A549 (cell line): ENCODE data around the gene TBRG4. TPM values are rescaled to one million over a fixed set of nuclear protein-coding genes. Genes with fewer than 3 reads are reported as not detected.

Experiments used
- ATAC-seq, 2 experiments: fragments of 200-7000 bp in 1 of 2; fragments of >200 bp in 1 of 2; cut with Nextera tagmentation in 1 of 2; cut with Tn5 transposase in 1 of 2; 3 replicates each; pipeline versions ENCODE4 v1.8.0 to v1.9.1; 2018 to 2020; ENCODE audit warnings: mild to moderate bottlenecking in 1 of 2, moderate library complexity in 1 of 2
- CTCF ChIA-PET: fragments of 300-600 bp; sonication (Branson Sonifier 250); formaldehyde crosslinking; extraction: SDS; loops from one replicate; lab custom pipeline; 2021; ENCODE audit warnings: antibody characterized with exemption, inconsistent platforms; lab: Yijun Ruan, JAX
- POLR2A ChIA-PET: fragments of 350-600 bp; formaldehyde crosslinking; extraction: SDS; loops from one replicate; lab custom pipeline; 2021; ENCODE audit warnings: antibody characterized with exemption, inconsistent platforms; lab: Yijun Ruan, JAX
- DNase-seq, 2 experiments: peaks; one replicate each; pipeline versions ENCODE4 v3.0.0 to v3.0.0-alpha.2; 2011 to 2016; ENCODE audit warnings: low read depth in 1 of 2, low spot score in 1 of 2
- FAIRE-seq: peaks from 2 replicates; lab custom pipeline; 2011; peaks lifted over from hg19 to GRCh38; lab: Jason Lieb, UNC
- H3K27ac ChIP-seq, 2 experiments: fragments of >200 bp; sonication (Bioruptor Twin); formaldehyde crosslinking; 3 replicates each; pipeline ENCODE4 v1.5.1; 2016 to 2017
- H3K4me1 ChIP-seq: fragments of >200 bp; sonication (Bioruptor Twin); formaldehyde crosslinking; 3 replicates; pipeline ENCODE4 v1.6.1; 2016
- H3K4me2 ChIP-seq: fragments of >200 bp; sonication (Bioruptor Twin); formaldehyde crosslinking; 3 replicates; pipeline ENCODE4 v1.6.1; 2016
- H3K4me3 ChIP-seq: fragments of >200 bp; sonication (Bioruptor Twin); formaldehyde crosslinking; 3 replicates; pipeline ENCODE4 v1.5.1; 2016
- H3K9me3 ChIP-seq: fragments of >200 bp; sonication (Bioruptor Twin); formaldehyde crosslinking; 3 replicates; pipeline ENCODE4 v1.6.1; 2016
- CBX2 ChIP-seq: fragments of 200-600 bp; sonication (generic); IDR thresholded peaks from 2 replicates; pipeline ENCODE4 v1.6.1; 2016; ENCODE audit warnings: low read depth, mild to moderate bottlenecking, borderline replicate concordance
- CHD2 ChIP-seq: fragments of 150-350 bp; IDR thresholded peaks from 2 replicates; pipeline ENCODE4 v1.6.1; 2014; ENCODE audit warnings: low read length; ENCODE audit not compliant: partially characterized antibody
- CHD4 ChIP-seq: fragments of 200-600 bp; sonication (generic); IDR thresholded peaks from 2 replicates; pipeline ENCODE4 v1.6.1; 2016; ENCODE audit warnings: antibody characterized with exemption, mild to moderate bottlenecking, borderline replicate concordance
- CTCF ChIP-seq: fragments of >200 bp; sonication (Bioruptor Twin); formaldehyde crosslinking; IDR thresholded peaks from 3 replicates; pipeline ENCODE4 v1.5.1; 2016
- EP300 ChIP-seq, 2 experiments: fragments of >200 bp; sonication (Bioruptor Twin); formaldehyde crosslinking; IDR thresholded peaks; 2 replicates in 1 of 2; 3 replicates in 1 of 2; pipeline ENCODE4 v1.6.1; 2016 to 2017
- FOSB ChIP-seq: fragments of 250-450 bp; sonication (Bioruptor Pico); IDR thresholded peaks from 2 replicates; pipeline ENCODE4 v1.5.0; 2020; ENCODE audit warnings: mild to moderate bottlenecking, moderate library complexity
- FOXS1 ChIP-seq: fragments of 250-450 bp; sonication (Bioruptor Pico); IDR thresholded peaks from 2 replicates; pipeline ENCODE4 v1.5.0; 2020; ENCODE audit warnings: mild to moderate bottlenecking, moderate library complexity
- HEYL ChIP-seq: fragments of 250-450 bp; sonication (Bioruptor Pico); IDR thresholded peaks from 2 replicates; pipeline ENCODE4 v1.8.0; 2021; ENCODE audit warnings: mild to moderate bottlenecking, moderate library complexity
- HOXA7 ChIP-seq: fragments of 250-450 bp; sonication (Bioruptor Pico); IDR thresholded peaks from 2 replicates; pipeline ENCODE4 v1.5.0; 2020; ENCODE audit warnings: mild to moderate bottlenecking, moderate library complexity
- HOXB13 ChIP-seq: fragments of 250-450 bp; sonication (Bioruptor Pico); IDR thresholded peaks from 2 replicates; pipeline ENCODE4 v1.5.0; 2020; ENCODE audit warnings: low read depth, mild to moderate bottlenecking, moderate library complexity
- HOXB5 ChIP-seq: fragments of 250-450 bp; sonication (Bioruptor Pico); IDR thresholded peaks from 2 replicates; pipeline ENCODE4 v1.5.0; 2020; ENCODE audit warnings: mild to moderate bottlenecking, moderate library complexity
- JUN ChIP-seq, 2 experiments: fragments of >200 bp; sonication (Bioruptor Twin); formaldehyde crosslinking; IDR thresholded peaks; 2 replicates in 1 of 2; 3 replicates in 1 of 2; pipeline ENCODE4 v1.6.1; 2016 to 2017
- KDM5A ChIP-seq: fragments of 200-600 bp; sonication (generic); IDR thresholded peaks from 2 replicates; pipeline ENCODE4 v1.6.1; 2016; ENCODE audit warnings: antibody characterized with exemption, mild to moderate bottlenecking
- MAFK ChIP-seq: fragments of 450-650 bp; IDR thresholded peaks from 2 replicates; pipeline ENCODE4 v1.6.1; 2014; ENCODE audit not compliant: partially characterized antibody
- MYC ChIP-seq: IDR thresholded peaks from 2 replicates; pipeline ENCODE4 v1.6.1; 2012; ENCODE audit warnings: mild to moderate bottlenecking, inconsistent platforms, low read length, improper control_type of control experiment, borderline replicate concordance
- NFE2L2 ChIP-seq: fragments of 150-350 bp; conservative IDR thresholded peaks from 2 replicates; pipeline ENCODE4 v1.6.1; 2014; ENCODE audit warnings: low read length
- NR3C1 ChIP-seq: fragments of >200 bp; sonication (Bioruptor Twin); formaldehyde crosslinking; IDR thresholded peaks from 3 replicates; pipeline ENCODE4 v1.6.1; 2017
- POLR2A ChIP-seq: IDR thresholded peaks from 2 replicates; pipeline ENCODE4 v1.6.1; 2012; ENCODE audit warnings: mild to moderate bottlenecking, low read length
- RARB ChIP-seq: fragments of 250-450 bp; sonication (Bioruptor Pico); IDR thresholded peaks from 2 replicates; pipeline ENCODE4 v1.8.0; 2021; ENCODE audit warnings: mild to moderate bottlenecking, moderate library complexity
- RFX5 ChIP-seq: fragments of 450-650 bp; IDR thresholded peaks from 2 replicates; pipeline ENCODE4 v1.7.1; 2014; ENCODE audit warnings: antibody characterized with exemption, mild to moderate bottlenecking, moderate library complexity
- TFCP2L1 ChIP-seq: fragments of 250-450 bp; sonication (Bioruptor Pico); IDR thresholded peaks from 2 replicates; pipeline ENCODE4 v1.5.0; 2021; ENCODE audit warnings: mild to moderate bottlenecking
- TP53 ChIP-seq: fragments of 250-450 bp; sonication (Bioruptor Pico); IDR thresholded peaks from 2 replicates; pipeline ENCODE4 v1.5.0; 2021; ENCODE audit warnings: mild to moderate bottlenecking, moderate library complexity
- ZC3H11A ChIP-seq: fragments of 450-650 bp; IDR thresholded peaks from 2 replicates; pipeline ENCODE4 v1.6.1; 2014; ENCODE audit warnings: antibody characterized with exemption, mild to moderate bottlenecking
- ZNF302 ChIP-seq: fragments of 250-450 bp; sonication (Bioruptor Pico); IDR thresholded peaks from 2 replicates; pipeline ENCODE4 v1.9.0; 2021; ENCODE audit warnings: inconsistent platforms, mild to moderate bottlenecking, moderate library complexity
- ZSCAN20 ChIP-seq: fragments of 250-450 bp; sonication (Bioruptor Pico); IDR thresholded peaks from 2 replicates; pipeline ENCODE4 v1.8.0; 2022; ENCODE audit warnings: mild to moderate bottlenecking, moderate library complexity
- WGBS: methylation state at CpG from one replicate; pipeline ENCODE4 v1.1.6; 2017; ENCODE audit errors: missing lambda C conversion rate; 5-methylcytosine and 5-hydroxymethylcytosine counted together
- polyA plus RNA-seq, 4 experiments: library from polyadenylated mRNA; depleted of rRNA in 3 of 4; stranded (reverse); fragments of >200 nt; fragmentation: RNase III in 1 of 4; extraction: RNeasy Plus Mini Kit Qiagen cat#74134 plus additional on column Dnase treatment in 1 of 4; gene quantifications; 2 replicates in 3 of 4; 3 replicates in 1 of 4; pipeline ENCODE4 v1.2.3, GENCODE V29; 2011 to 2017
- TF ChIP-seq, protein P1 (sequence below): fragments of 200-600 bp; sonication (generic); IDR thresholded peaks from 2 replicates; pipeline ENCODE4 v1.6.1; 2016; ENCODE audit warnings: antibody characterized with exemption, mild to moderate bottlenecking, moderate library complexity
- TF ChIP-seq, protein P2 (sequence below): IDR thresholded peaks from 2 replicates; pipeline ENCODE4 v1.6.1; 2012

TBRG4 gene
- polyA plus RNA-seq, 2 of the 4 experiments (the other 2 are of a cell fraction): 88.8 to 100 TPM

DNA sequence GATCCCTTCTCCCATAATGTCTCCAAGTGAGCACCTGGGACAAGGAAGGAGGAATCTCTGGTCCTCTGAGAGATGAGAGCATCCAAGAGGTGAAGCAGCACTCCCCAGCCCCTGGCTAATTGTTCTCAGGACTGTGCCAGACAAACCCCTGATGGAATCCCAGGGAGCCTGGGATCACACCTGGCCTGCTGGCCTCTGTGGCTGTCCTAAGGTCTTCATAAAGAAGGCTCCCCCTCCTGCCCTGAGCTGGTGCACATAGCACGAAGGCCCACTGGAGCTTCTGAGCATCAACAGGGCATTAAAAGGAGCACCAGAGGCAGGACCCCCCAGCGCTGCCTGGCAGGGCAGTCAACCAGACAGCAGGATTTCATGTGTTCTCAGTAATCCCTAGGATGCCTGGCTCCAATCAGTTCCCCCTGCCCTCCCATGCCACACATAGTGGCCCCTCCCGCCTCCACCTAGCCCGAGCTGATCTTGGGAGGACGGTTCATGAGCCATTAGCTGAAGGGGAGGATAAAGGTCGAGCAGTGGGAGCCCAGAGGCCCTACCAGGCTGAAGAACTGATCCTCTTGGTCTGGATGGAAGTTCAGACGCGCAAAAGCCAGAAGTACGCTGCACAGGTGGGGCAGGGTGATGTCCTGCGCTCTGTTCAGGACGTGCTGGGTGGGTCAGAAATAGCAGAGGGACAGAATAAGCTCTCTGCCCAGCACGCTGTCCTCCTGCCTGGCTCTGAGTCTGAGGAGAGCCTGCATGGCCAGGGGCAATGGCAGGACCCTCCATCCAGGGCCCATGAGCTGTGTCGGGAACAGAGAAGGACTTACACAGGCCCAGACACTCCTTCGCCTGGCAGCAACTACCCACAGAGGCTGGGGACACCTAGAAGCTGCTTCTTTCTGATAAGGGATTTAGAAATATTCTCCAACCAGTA is 8.4 kb downstream of the TBRG4 start:
- ATAC-seq: no peak
- 89% methylated on average over 12 of the region's 14 CpGs for WGBS
- Histone ChIP-seq H3K9me3 (no peaks in the 10 kb centered on the region), H3K27ac (no peak overlapping the region), H3K4me2 (no peak overlapping the region), H3K4me3 (no peak overlapping the region), H3K4me1 (peaks cover 3% of the 10 kb centered on the region; the same call in 1 of the 3 replicates)
- CTCF ChIA-PET: interaction anchor here (0.9 to 2.5 kb wide), 3 partner anchors 33 to 246 kb away, joined by 3 to 8 read pairs (median 4); no protein-coding TSS in a partner anchor
- TF ChIP-seq CHD4: no peak
- no peak for TF ChIP-seq ZSCAN20
- TF ChIP-seq HOXB13 (CRISPR knock-in tag): no peak
- no peak for TF ChIP-seq HEYL (CRISPR knock-in tag)
- no peak for TF ChIP-seq HOXB5 (CRISPR knock-in tag)
- TF ChIP-seq NR3C1: no peak
- no peak for TF ChIP-seq RARB (CRISPR knock-in tag)
- TF ChIP-seq ZNF302 (CRISPR knock-in tag): no peak
- no peak for TF ChIP-seq TFCP2L1
- TF ChIP-seq JUN (IDR thresholded peaks at IDR 0.05): no peak
- TF ChIP-seq, protein P1, sequence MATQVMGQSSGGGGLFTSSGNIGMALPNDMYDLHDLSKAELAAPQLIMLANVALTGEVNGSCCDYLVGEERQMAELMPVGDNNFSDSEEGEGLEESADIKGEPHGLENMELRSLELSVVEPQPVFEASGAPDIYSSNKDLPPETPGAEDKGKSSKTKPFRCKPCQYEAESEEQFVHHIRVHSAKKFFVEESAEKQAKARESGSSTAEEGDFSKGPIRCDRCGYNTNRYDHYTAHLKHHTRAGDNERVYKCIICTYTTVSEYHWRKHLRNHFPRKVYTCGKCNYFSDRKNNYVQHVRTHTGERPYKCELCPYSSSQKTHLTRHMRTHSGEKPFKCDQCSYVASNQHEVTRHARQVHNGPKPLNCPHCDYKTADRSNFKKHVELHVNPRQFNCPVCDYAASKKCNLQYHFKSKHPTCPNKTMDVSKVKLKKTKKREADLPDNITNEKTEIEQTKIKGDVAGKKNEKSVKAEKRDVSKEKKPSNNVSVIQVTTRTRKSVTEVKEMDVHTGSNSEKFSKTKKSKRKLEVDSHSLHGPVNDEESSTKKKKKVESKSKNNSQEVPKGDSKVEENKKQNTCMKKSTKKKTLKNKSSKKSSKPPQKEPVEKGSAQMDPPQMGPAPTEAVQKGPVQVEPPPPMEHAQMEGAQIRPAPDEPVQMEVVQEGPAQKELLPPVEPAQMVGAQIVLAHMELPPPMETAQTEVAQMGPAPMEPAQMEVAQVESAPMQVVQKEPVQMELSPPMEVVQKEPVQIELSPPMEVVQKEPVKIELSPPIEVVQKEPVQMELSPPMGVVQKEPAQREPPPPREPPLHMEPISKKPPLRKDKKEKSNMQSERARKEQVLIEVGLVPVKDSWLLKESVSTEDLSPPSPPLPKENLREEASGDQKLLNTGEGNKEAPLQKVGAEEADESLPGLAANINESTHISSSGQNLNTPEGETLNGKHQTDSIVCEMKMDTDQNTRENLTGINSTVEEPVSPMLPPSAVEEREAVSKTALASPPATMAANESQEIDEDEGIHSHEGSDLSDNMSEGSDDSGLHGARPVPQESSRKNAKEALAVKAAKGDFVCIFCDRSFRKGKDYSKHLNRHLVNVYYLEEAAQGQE: no peak
- no peak for TF ChIP-seq CTCF
- no peak for TF ChIP-seq FOXS1 (CRISPR knock-in tag)
- TF ChIP-seq CHD2: no peak
- TF ChIP-seq ZC3H11A: no peak
- TF ChIP-seq, all 56 proteins: peak for 0
- POLR2A ChIA-PET: no interaction called here
- FAIRE-seq (no peak), DNase-seq (no peak)

DNA sequence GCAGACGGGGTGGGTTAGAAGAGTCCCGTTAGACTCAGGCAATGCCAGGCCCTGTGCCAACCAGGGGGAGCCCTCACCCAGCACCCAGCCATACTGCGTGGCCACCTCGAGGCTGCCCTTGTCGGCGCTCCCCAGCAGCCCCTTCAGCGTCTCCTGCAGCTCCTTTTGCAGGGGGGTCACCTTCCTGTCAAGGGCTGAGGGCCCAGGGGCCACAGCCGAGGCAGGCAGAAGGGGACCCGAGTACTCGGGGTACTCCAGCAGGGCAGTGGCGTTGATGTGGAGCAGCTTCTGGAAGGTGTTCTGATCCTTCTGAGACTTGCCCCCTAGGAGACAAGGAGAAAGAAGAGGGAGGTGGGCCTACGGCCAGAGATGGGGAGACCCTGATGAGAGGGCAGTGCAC is 9.7 kb downstream of the TBRG4 start:
- Histone ChIP-seq H3K27ac (no peak overlapping the region), H3K9me3 (no peaks in the 10 kb centered on the region), H3K4me1 (no peaks in the 10 kb centered on the region), H3K4me3 (no peak overlapping the region), H3K4me2 (no peak overlapping the region)
- DNase-seq (no peak), ATAC-seq (no peak), FAIRE-seq (no peak)
- ChIA-PET CTCF (interaction anchor here (0.7 to 2.5 kb wide), 3 partner anchors 20 to 550 kb away, joined by 3 to 8 read pairs (median 4); no protein-coding TSS in a partner anchor), POLR2A (no interaction called here)
- 97% methylated on average over 12 of the region's 12 CpGs for WGBS
- TF ChIP-seq POLR2A (no peak), FOXS1 (CRISPR knock-in tag) (no peak), NFE2L2 (no peak), MYC (no peak), TP53 (CRISPR knock-in tag) (no peak), TFCP2L1 (no peak), FOSB (CRISPR knock-in tag) (no peak), MAFK (no peak), RFX5 (no peak), ZSCAN20 (no peak), KDM5A (no peak), HOXB13 (CRISPR knock-in tag) (no peak), EP300 (IDR thresholded peaks at IDR 0.05) (no peak), CTCF (no peak), CBX2 (no peak), HOXA7 (CRISPR knock-in tag) (no peak)
- TF ChIP-seq, protein P2, sequence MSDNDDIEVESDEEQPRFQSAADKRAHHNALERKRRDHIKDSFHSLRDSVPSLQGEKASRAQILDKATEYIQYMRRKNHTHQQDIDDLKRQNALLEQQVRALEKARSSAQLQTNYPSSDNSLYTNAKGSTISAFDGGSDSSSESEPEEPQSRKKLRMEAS: no peak
